ENCODE measurements around the gene CASQ1. TPM values are rescaled to one million over a fixed set of nuclear protein-coding genes. Genes with fewer than 3 reads are reported as not detected.

The CASQ1 gene
- total and polyA plus RNA-seq, 2 of the 13 experiments (the other 11 are each of a cell fraction or from before 2014, with no cell fraction given) = 0.09 to 0.20 TPM

- in situ Hi-C loops (cut with HindIII; ENCODE audit: extremely low pct_ligation_motif_present, low pct_unique_long_range_greater_than_20kb) = no loop called here
- peaks cover 38 to 95% of the 10 kb centered on the region in 2 experiments for H3K36me3 ChIP-seq (replicated peaks in 1 of 2; ENCODE audit: control insufficient read depth in 1 of 2, insufficient read depth in 2 of 2, low read length in 2 of 2)
- no peaks in the 10 kb centered on the region for H3K9me3 ChIP-seq (ENCODE audit: low read length)
- no peaks in the 10 kb centered on the region for H3K27me3 ChIP-seq (ENCODE audit: control insufficient read depth in 1 of 2, insufficient read depth in 2 of 2, low read length in 2 of 2)
- POLR2A ChIA-PET = interaction anchor here (1.4 to 1.6 kb wide), 2 partner anchors 35 to 129 kb away, joined by 3 read pairs; partner anchors contain the start of gene DCAF8
- H4K20me1 ChIP-seq (ENCODE audit: insufficient read depth, low read length) = no peaks in the 10 kb centered on the region
- H3K79me2 ChIP-seq (ENCODE audit: insufficient read depth, low read length) = no peaks in the 10 kb centered on the region
- FAIRE-seq = no peak
- no TSS peak for BruUV-seq (replicated peaks)
- peak; percentile 65 for TF ChIP-seq ZBTB40 (IDR thresholded peaks at IDR 0.05)
- TF ChIP-seq ZBTB40 (CRISPR knock-in tag; IDR thresholded peaks at IDR 0.05) = peak; percentile 91; the same call in 1 of the 2 replicates
- TF ChIP-seq STAG1 (CRISPR knock-in tag; IDR thresholded peaks at IDR 0.05) = no peak
- WGBS (ENCODE audit: low lambda C conversion rate) = 86% methylated on average over 1 of the region's 1 CpG
- H2AFZ ChIP-seq (ENCODE audit: low read length) = no peak overlapping the region
- H3K27ac ChIP-seq (ENCODE audit: extremely low read length, insufficient read depth, low read length) = no peak overlapping the region
- no peak overlapping the region for H3K9ac ChIP-seq (ENCODE audit: insufficient read depth, low read depth, low read length)
- no peaks in the 10 kb centered on the region for H3K4me1 ChIP-seq (ENCODE audit: insufficient read depth, low read length)
- intact Hi-C loops (cut with micrococcal nuclease; ENCODE audit: unreplicated experiment) = no loop called here
- no peak overlapping the region for H3K4me2 ChIP-seq (ENCODE audit: low read depth, low read length)
- no peak overlapping the region for H3K4me3 ChIP-seq (replicated peaks in 1 of 3; ENCODE audit: insufficient read depth in 1 of 3, low read depth in 2 of 3, low read length in 3 of 3)
- no peak for ATAC-seq
- CTCF ChIA-PET (ENCODE audit: low intra/inter-chr PET ratio, low total read pairs) = no interaction called here
- no peak for DNase-seq (ENCODE audit: low spot score)
Measured at GRCh38 chr1:160227561-160227960, 37.2 kb downstream of the CASQ1 start.

All from HepG2 (cell line).